ENCODE measurements around the gene MGST3. TPM values are rescaled to one million over a fixed set of nuclear protein-coding genes. Genes with fewer than 3 reads are reported as not detected.
A peak's percentile ranks its signal among the peaks of the same experiment; 100 is the strongest.

MGST3 gene
- total RNA-seq, 2 donors from 2014 or later = 160 to 252 TPM

GRCh38 chr1:165688046-165688445 lies 57.0 kb downstream of the MGST3 start:
- TF ChIP-seq, protein P1, sequence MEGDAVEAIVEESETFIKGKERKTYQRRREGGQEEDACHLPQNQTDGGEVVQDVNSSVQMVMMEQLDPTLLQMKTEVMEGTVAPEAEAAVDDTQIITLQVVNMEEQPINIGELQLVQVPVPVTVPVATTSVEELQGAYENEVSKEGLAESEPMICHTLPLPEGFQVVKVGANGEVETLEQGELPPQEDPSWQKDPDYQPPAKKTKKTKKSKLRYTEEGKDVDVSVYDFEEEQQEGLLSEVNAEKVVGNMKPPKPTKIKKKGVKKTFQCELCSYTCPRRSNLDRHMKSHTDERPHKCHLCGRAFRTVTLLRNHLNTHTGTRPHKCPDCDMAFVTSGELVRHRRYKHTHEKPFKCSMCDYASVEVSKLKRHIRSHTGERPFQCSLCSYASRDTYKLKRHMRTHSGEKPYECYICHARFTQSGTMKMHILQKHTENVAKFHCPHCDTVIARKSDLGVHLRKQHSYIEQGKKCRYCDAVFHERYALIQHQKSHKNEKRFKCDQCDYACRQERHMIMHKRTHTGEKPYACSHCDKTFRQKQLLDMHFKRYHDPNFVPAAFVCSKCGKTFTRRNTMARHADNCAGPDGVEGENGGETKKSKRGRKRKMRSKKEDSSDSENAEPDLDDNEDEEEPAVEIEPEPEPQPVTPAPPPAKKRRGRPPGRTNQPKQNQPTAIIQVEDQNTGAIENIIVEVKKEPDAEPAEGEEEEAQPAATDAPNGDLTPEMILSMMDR (IDR thresholded peaks at IDR 0.05) = no peak
- no peak overlapping the region for H3K27ac ChIP-seq
- peaks cover 0 to 12% of the 10 kb centered on the region in 2 donors for H3K4me1 ChIP-seq (ENCODE audit: control insufficient read depth in 1 of 2, low read depth in 2 of 2)
- H3K4me3 ChIP-seq = no peak overlapping the region
- no peak for DNase-seq (ENCODE audit: low spot score)
- H3K9me3 ChIP-seq = no peaks in the 10 kb centered on the region
- no peaks in the 10 kb centered on the region for H3K27me3 ChIP-seq (replicated peaks; ENCODE audit: insufficient read depth)
- H3K36me3 ChIP-seq = peaks cover 3% of the 10 kb centered on the region
- no peak for ATAC-seq (ENCODE audit: insufficient number of reproducible peaks, low FRiP score, low read depth)

DNA sequence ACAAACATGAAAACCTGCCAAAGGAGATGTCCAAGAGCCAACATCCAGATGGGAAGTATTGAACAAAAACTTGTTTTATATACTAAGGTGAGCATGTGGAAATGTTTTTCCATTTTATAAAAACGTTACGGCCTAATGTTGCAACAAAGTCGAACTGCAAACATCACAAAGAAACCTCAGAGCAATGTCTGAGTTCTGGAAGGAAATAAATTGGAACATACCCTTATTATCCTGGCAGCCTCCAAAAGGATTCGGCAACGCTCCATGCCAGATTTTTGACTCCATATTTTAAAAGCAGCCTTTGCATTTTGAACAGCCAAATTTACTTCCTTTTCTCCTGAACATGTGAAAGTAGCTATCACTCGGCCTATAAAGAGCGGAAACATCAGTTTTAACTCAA lies 64.0 kb downstream of the MGST3 start:
- ATAC-seq (ENCODE audit: insufficient number of reproducible peaks, low FRiP score, low read depth) (no peak), DNase-seq (ENCODE audit: low spot score) (no peak)
- Histone ChIP-seq H3K4me1 (ENCODE audit: control insufficient read depth in 1 of 2, low read depth in 2 of 2) (peaks cover 17 to 33% of the 10 kb centered on the region in 2 donors), H3K27ac (peak overlapping the region in 1 of 2 donors; percentile 34), H3K27me3 (replicated peaks; ENCODE audit: insufficient read depth) (no peaks in the 10 kb centered on the region), H3K9me3 (no peaks in the 10 kb centered on the region), H3K4me3 (no peak overlapping the region), H3K36me3 (no peaks in the 10 kb centered on the region)
- TF ChIP-seq, protein P1 (IDR thresholded peaks at IDR 0.05) = no peak

DNA sequence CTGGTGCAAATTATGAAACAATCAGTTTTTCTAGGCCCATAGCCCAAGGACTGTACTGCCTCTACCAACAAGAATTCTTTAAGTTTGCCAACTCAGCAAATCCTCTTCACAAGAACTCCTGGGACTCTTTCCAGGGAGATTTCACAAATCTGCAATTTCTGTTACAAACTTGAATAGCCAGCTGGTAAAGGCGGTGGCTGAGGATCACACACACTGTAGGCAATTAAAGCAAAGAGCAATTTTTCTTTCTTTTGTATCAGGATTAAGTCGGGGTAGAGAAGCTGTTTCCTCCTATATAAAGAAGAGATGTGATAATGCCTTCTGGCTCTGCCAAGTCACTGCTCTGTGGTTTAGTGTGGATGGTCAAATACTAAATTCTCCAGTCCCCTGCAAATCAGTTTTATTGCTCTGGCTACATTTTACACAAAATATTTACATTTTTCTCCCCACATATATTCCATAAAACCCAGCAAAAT lies 65.6 kb downstream of the MGST3 start:
- peak; percentile 72 for ATAC-seq (ENCODE audit: insufficient number of reproducible peaks, low FRiP score, low read depth)
- DNase-seq (ENCODE audit: low spot score) = no peak
- Histone ChIP-seq H3K4me3 (peak overlapping the region; percentile 94), H3K9me3 (no peaks in the 10 kb centered on the region), H3K36me3 (no peaks in the 10 kb centered on the region), H3K27ac (peak overlapping the region; percentile 3 to 39), H3K27me3 (replicated peaks; ENCODE audit: insufficient read depth) (no peaks in the 10 kb centered on the region), H3K4me1 (ENCODE audit: control insufficient read depth in 1 of 2, low read depth in 2 of 2) (peaks cover 17 to 33% of the 10 kb centered on the region in 2 donors)
- TF ChIP-seq, protein P1 (IDR thresholded peaks at IDR 0.05) = no peak

DNA sequence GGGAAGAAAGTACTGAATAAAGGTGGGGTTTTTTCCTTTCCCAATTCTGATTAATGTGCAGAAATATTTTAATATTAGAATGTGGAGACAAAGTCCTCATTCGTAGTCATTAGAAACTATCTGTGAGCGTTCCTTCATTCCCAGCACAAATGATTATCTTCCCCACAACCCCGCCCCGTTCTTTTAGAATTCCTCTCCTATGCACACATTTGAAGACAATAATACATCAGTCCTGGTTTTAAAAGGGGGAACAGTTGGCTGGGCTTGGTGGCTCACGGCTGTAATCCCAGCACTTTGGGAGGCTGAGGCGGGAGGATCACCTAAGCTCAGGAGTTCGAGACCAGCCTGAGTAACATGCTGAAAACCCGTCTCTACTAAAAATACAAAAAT lies 66.5 kb downstream of the MGST3 start:
- ATAC-seq (ENCODE audit: insufficient number of reproducible peaks, low FRiP score, low read depth) (no peak), DNase-seq (ENCODE audit: low spot score) (no peak)
- Histone ChIP-seq H3K9me3 (no peaks in the 10 kb centered on the region), H3K4me3 (peak overlapping the region; percentile 94), H3K4me1 (ENCODE audit: control insufficient read depth in 1 of 2, low read depth in 2 of 2) (peaks cover 17 to 33% of the 10 kb centered on the region in 2 donors), H3K36me3 (no peaks in the 10 kb centered on the region), H3K27ac (peak overlapping the region; percentile 97 to 98), H3K27me3 (replicated peaks; ENCODE audit: insufficient read depth) (no peaks in the 10 kb centered on the region)
- TF ChIP-seq, protein P1 (IDR thresholded peaks at IDR 0.05) = no peak

DNA sequence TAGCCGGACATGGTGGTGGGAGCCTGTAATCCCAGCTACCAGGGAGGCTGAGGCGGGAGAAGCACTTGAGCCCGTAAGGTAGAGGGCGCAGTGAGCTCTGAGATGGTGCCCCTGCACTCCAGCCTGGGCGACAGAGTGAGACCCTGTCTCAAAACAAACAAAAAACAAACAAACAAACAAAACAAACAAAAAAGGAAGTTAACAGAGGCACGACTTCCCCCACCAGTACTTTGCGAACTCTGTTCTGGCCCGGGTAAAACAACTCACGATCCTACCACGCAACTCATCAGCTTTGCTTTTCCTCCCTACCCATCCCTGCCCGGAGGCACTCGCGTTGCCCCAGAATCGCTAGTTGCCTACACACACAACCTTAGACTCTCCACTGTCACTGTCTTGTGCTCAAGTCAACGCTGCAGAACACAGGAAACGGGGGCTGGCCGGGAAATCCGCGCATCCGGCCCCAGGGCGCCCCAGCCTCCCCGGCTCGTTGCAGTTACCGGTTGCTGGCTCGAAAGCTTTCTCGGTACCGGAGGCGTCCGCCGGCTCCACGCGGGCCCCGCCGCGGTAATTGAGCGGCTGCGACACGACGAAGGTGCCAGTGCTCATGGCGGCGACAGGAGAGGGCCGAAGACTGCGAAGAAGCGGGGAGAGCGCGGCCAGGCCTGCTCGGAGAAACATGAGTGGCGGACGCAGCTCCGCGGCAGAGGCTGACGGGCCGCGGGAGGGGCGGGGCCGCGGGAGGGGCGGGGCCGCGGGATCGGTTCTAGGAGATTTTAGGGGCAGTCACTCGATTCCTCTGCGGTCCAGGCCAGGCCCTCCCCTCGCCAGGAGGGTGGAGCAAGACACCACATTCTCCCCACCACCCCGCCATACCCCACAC lies 67.1 kb downstream of the MGST3 start, which contains the start of gene ALDH9A1:
ALDH9A1 (minus strand) TSS at position 682 of the 880 bp plus-strand sequence; CDS start at position 678, 4 bp downstream.
- ATAC-seq (ENCODE audit: insufficient number of reproducible peaks, low FRiP score, low read depth) = peak; percentile 76
- Histone ChIP-seq H3K4me1 (ENCODE audit: control insufficient read depth in 1 of 2, low read depth in 2 of 2) (peaks cover 17 to 33% of the 10 kb centered on the region in 2 donors), H3K9me3 (no peaks in the 10 kb centered on the region), H3K27ac (peak within 1 kb of the TSS; percentile 97 to 98), H3K36me3 (no peaks in the 10 kb centered on the region), H3K27me3 (replicated peaks; ENCODE audit: insufficient read depth) (no peaks in the 10 kb centered on the region), H3K4me3 (peak within 1 kb of the TSS; percentile 94)
- TF ChIP-seq, protein P1 (IDR thresholded peaks at IDR 0.05) = no peak
- no peak for DNase-seq (ENCODE audit: low spot score)
